Aorta (tissue), 5 donors: Measurements from ENCODE around the gene MYBPC3. TPM values are rescaled to one million over a fixed set of nuclear protein-coding genes. Genes with fewer than 3 reads are reported as not detected.

Experiments
- ATAC-seq: fragments of 200-7000 bp; cut with Tn5 transposase; one replicate; pipeline ENCODE4 v1.9.1; 2022; ENCODE audit warnings: moderate library complexity; ENCODE audit not compliant: low FRiP score
- DNase-seq, 2 donors: peaks; one replicate each; pipeline ENCODE4 v3.0.0-alpha.2; 2020
- H3K27ac ChIP-seq, 2 donors: one replicate each; pipeline ENCODE4 v1.5.1; 2013; ENCODE audit warnings: low read length in 2 of 2, mild to moderate bottlenecking in 2 of 2, moderate library complexity in 2 of 2, control low read depth in 1 of 2, inconsistent platforms in 1 of 2, low read depth in 1 of 2
- H3K27me3 ChIP-seq, 2 donors: one replicate each; pipeline ENCODE4 v1.6.1; 2013; ENCODE audit warnings: control low read depth in 1 of 2, low read length in 1 of 2, mild to moderate bottlenecking in 1 of 2, moderate library complexity in 1 of 2; ENCODE audit not compliant: insufficient read depth in 2 of 2, control insufficient read depth in 1 of 2
- H3K36me3 ChIP-seq, 2 donors: one replicate each; pipeline ENCODE4 v1.6.1; 2013; ENCODE audit warnings: control low read depth in 1 of 2, low read length in 1 of 2, mild to moderate bottlenecking in 1 of 2; ENCODE audit not compliant: insufficient read depth in 2 of 2, control insufficient read depth in 1 of 2
- H3K4me1 ChIP-seq, 2 donors: one replicate each; pipeline ENCODE4 v1.6.1; 2013; ENCODE audit warnings: low read length in 2 of 2, control low read depth in 1 of 2, mild to moderate bottlenecking in 1 of 2, moderate library complexity in 1 of 2; ENCODE audit not compliant: insufficient read depth in 2 of 2, control insufficient read depth in 1 of 2
- H3K4me3 ChIP-seq, 2 donors: one replicate each; pipeline ENCODE4 v1.5.1; 2013; ENCODE audit warnings: low read length in 2 of 2, control low read depth in 1 of 2, mild to moderate bottlenecking in 1 of 2
- H3K9me3 ChIP-seq: one replicate; pipeline ENCODE4 v1.6.1; 2013; ENCODE audit warnings: mild to moderate bottlenecking, low read length; ENCODE audit not compliant: control insufficient read depth
- WGBS, 2 donors: extraction: QIAGEN DNeasy Blood & Tissue Kit; methylation state at CpG; one replicate each; pipeline ENCODE4 v1.1.7; 2013; 5-methylcytosine and 5-hydroxymethylcytosine counted together
- intact Hi-C, 2 donors: fragments of 100-400 bp; cut with DNase I; formaldehyde crosslinking; loops; one replicate each; pipeline versions ENCODE4 v1.14.2 to v1.15.0; 2022
- polyA plus RNA-seq, 2 donors: library from polyadenylated mRNA; stranded (reverse); fragments of 200-250 nt; gene quantifications; one replicate each; pipeline ENCODE4 v1.2.3, GENCODE V29; 2013
- total RNA-seq, 2 donors: library from RNA; stranded (reverse); fragmentation: NEBNext Ultra II Directional; extraction: Animal tissue kit (Norgen Biotek cat#: 25700); gene quantifications; one replicate each; pipeline ENCODE4 v1.2.1, GENCODE V29; 2021
- donor health status: healthy with polysubstance abuse.
- donor health status: Bipolar disorder and iron deficiency.
- donor health status: DM: no; HTN: no; CAD: no.
- donor health status: DM: no; HTN: no; CAD: no.
- donor health status: DM: yes; HTN: yes; CAD: no.

Gene MYBPC3
- total and polyA plus RNA-seq, 4 donors = 0.03 to 1.9 (median 0.29) TPM

GRCh38 chr11:47308050-47308823 lies 44.3 kb downstream of the MYBPC3 start:
- DNase-seq (no peak), ATAC-seq (no peak)
- 88 to 93% methylated on average over 6 of the region's 6 CpGs for WGBS, 2 donors
- Histone ChIP-seq H3K4me3 (no peak overlapping the region), H3K27ac (no peak overlapping the region), H3K36me3 (peaks cover 4 to 12% of the 10 kb centered on the region in 2 donors), H3K9me3 (no peaks in the 10 kb centered on the region), H3K4me1 (no peaks in the 10 kb centered on the region), H3K27me3 (no peaks in the 10 kb centered on the region)
- intact Hi-C loops = no loop called here

DNA sequence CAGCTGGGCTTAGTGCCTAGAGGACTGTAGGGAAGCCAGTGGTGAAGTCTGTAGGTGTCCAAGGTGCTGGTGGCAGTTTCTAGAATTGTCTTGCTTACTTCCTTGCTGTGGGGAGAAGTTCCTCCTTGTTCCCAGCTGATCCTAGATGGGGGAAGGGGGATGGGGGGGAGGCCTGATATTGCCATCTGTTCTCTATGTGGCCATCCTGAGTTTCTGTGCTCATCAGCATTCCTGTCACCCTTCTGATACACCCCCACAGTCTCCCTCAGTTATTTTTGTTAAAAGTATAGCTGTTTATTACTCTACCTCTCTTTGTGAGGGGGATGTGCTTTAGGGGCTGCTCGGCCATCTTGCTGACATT lies 46.0 kb downstream of the MYBPC3 start:
- no peak overlapping the region for H3K4me3 ChIP-seq
- WGBS, 2 donors = 85 to 96% methylated on average over 1 of the region's 1 CpG
- intact Hi-C loops = no loop called here
- H3K27ac ChIP-seq = peak overlapping the region in 1 of 2 donors; percentile 94
- ATAC-seq (peak; percentile 36), DNase-seq (no peak)
- H3K36me3 ChIP-seq = peaks cover 4 to 11% of the 10 kb centered on the region in 2 donors
- H3K4me1 ChIP-seq = no peaks in the 10 kb centered on the region
- H3K27me3 ChIP-seq = no peaks in the 10 kb centered on the region
- H3K9me3 ChIP-seq = no peaks in the 10 kb centered on the region

DNA sequence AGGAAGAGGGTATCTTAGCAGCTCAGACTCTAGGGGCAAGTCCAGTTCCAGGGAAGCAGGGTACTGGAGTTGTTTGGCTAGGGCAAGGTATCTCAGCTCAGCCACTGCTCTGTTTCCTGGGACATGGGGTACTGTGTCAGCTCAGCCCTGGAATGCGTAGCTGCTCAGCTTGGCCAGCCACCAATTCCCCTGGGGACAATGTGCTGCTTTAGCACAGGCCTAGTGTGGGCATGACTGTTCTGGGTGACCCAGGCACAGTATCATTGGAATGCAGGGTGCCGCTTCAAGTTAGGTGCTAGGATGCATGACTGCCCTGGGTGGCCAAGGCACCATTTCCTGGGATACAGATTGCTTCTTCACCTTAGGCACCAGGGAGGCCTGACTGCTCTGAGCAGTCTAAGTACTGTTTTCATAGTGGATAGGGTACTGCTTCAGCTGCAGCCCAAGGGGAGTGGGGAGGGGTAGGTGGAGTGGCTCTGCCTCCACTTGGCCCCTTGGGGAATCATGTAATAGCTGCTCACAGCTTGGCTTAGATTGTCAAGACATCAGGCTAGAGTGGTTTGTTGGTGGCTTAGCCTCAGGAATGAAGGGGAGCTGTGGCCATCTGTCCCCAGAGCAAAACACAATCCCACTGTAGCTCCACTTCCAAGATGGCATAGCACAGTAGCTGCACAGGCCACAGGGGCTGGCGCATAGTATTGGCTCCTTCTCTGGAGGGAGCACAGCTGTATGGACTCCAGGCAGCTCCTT lies 46.6 kb downstream of the MYBPC3 start:
- 8 to 15% methylated on average over 3 of the region's 3 CpGs for WGBS, 2 donors
- peak; percentile 75 to 87 for DNase-seq
- intact Hi-C loops = no loop called here
- Histone ChIP-seq H3K4me1 (no peaks in the 10 kb centered on the region), H3K27ac (peak overlapping the region in 1 of 2 donors; percentile 94), H3K36me3 (peaks cover 4 to 8% of the 10 kb centered on the region in 2 donors), H3K4me3 (no peak overlapping the region), H3K27me3 (no peaks in the 10 kb centered on the region), H3K9me3 (no peaks in the 10 kb centered on the region)
- ATAC-seq = peak; percentile 88

GRCh38 chr11:47302853-47303252 lies 49.6 kb downstream of the MYBPC3 start:
- WGBS, 2 donors = 100% methylated on average over 1 of the region's 1 CpG
- intact Hi-C loops = no loop called here

DNA sequence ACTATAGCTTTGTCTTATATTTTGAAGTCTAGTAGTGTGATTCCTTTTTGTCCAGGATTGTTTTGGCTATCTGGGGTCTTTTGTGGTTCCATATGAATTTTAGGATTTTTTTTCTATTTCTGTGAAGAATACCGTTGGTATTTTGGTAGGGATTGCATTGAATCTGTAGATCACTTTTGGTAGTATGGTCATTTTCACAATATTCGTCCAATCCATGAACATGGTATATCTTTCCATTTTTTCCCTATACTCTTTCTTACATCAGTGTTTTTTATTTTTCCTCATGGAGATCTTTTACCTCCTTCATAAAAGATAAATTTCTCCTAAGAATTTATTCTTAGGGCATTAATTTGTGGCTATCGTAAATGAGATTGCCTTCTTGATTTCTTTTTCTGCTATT lies 53.4 kb downstream of the MYBPC3 start:
- intact Hi-C loops = no loop called here
- no peaks in the 10 kb centered on the region for H3K4me1 ChIP-seq
- peaks cover 2% of the 10 kb centered on the region for H3K9me3 ChIP-seq
- H3K27ac ChIP-seq = no peak overlapping the region
- DNase-seq (no peak), ATAC-seq (no peak)
- WGBS, 2 donors = 99% methylated on average over 3 of the region's 3 CpGs
- no peaks in the 10 kb centered on the region for H3K27me3 ChIP-seq
- H3K36me3 ChIP-seq = peaks cover 2 to 6% of the 10 kb centered on the region in 2 donors
- H3K4me3 ChIP-seq = no peak overlapping the region

More at GRCh38 chr11:47302853-47303252, 49.6 kb downstream of the MYBPC3 start:
- DNase-seq (no peak), ATAC-seq (no peak)
- Histone ChIP-seq H3K4me1 (no peaks in the 10 kb centered on the region), H3K4me3 (no peak overlapping the region), H3K27ac (no peak overlapping the region), H3K36me3 (peaks cover 0 to 2% of the 10 kb centered on the region in 2 donors), H3K9me3 (peaks cover 2% of the 10 kb centered on the region), H3K27me3 (no peaks in the 10 kb centered on the region)

DNA sequence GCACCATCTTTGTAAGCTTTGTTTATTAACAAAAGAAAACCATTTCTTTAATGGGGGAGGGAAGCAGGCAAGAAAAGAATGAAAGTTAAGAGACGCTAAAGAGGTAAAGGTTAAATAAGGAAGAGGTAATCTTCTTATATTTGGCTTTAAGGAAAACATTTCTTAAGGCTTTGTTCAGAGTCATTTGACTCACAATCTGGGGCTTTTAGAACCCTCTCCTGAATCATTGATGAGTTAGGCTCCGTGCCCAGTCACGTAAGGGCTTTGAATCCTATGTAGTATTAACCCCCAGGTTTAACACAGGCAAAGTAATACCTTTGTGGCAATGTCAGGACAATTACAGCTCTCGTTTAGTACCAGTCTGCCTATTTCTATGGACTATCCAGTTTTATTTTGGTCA lies 56.5 kb downstream of the MYBPC3 start:
- ATAC-seq (no peak), DNase-seq (no peak)
- Histone ChIP-seq H3K27ac (no peak overlapping the region), H3K27me3 (no peaks in the 10 kb centered on the region), H3K4me3 (no peak overlapping the region), H3K4me1 (no peaks in the 10 kb centered on the region), H3K36me3 (peaks cover 2 to 10% of the 10 kb centered on the region in 2 donors), H3K9me3 (peaks cover 2% of the 10 kb centered on the region)
- intact Hi-C loops = no loop called here
- WGBS, 2 donors = 81 to 86% methylated on average over 4 of the region's 4 CpGs

GRCh38 chr11:47295385-47295784 lies 57.1 kb downstream of the MYBPC3 start:
- DNase-seq = no peak
- Histone ChIP-seq H3K27me3 (no peaks in the 10 kb centered on the region), H3K27ac (no peak overlapping the region), H3K4me3 (no peak overlapping the region), H3K9me3 (peaks cover 2% of the 10 kb centered on the region), H3K4me1 (no peaks in the 10 kb centered on the region), H3K36me3 (peaks cover 4 to 10% of the 10 kb centered on the region in 2 donors)
- 93 to 94% methylated on average over 5 of the region's 5 CpGs for WGBS, 2 donors
- ATAC-seq = no peak
- intact Hi-C loops = no loop called here

GRCh38 chr11:47289856-47290255 lies 62.6 kb downstream of the MYBPC3 start:
- 91 to 95% methylated on average over 15 of the region's 15 CpGs for WGBS, 2 donors

DNA sequence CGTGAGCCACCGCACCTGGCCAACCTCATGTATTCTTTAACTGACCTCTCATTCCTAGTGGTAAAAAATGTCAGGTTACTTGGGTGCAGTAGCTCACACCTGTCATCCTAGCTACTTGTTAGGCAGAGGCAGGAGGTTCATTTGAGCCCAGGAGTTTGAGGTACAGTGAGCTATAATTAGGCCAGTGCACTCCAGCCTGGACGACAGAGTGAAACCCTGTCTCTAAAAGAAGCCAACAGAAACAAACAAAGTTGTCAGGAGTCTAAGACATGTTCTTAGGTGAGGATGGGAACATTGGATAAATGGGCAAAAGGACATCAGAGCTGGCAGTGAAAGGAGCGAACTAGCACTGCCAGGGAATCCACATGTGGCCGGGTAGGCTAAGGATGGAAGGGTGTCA lies 64.4 kb downstream of the MYBPC3 start:
- intact Hi-C loops = no loop called here
- WGBS, 2 donors = 76 to 78% methylated on average over 5 of the region's 5 CpGs
- peaks cover 7 to 31% of the 10 kb centered on the region in 2 donors for H3K36me3 ChIP-seq
- no peaks in the 10 kb centered on the region for H3K27me3 ChIP-seq
- no peak overlapping the region for H3K4me3 ChIP-seq
- no peaks in the 10 kb centered on the region for H3K4me1 ChIP-seq
- DNase-seq (no peak), ATAC-seq (no peak)
- H3K9me3 ChIP-seq = no peaks in the 10 kb centered on the region
- no peak overlapping the region for H3K27ac ChIP-seq

More at GRCh38 chr11:47289856-47290255, 62.6 kb downstream of the MYBPC3 start:
- intact Hi-C loops = no loop called here
- no peak overlapping the region for H3K4me3 ChIP-seq
- H3K9me3 ChIP-seq = no peaks in the 10 kb centered on the region
- H3K36me3 ChIP-seq = peaks cover 7 to 25% of the 10 kb centered on the region in 2 donors
- no peaks in the 10 kb centered on the region for H3K4me1 ChIP-seq
- DNase-seq = no peak
- H3K27me3 ChIP-seq = no peaks in the 10 kb centered on the region
- no peak overlapping the region for H3K27ac ChIP-seq
- no peak for ATAC-seq
